HG02588 (cell line): ENCODE measurements around the gene E2F4.

Experiments used
- ATAC-seq: cut with Tn5 transposase; IDR thresholded peaks from one replicate; pipeline ENCODE4 v1.9.1; 2021; ENCODE audit warnings: mild to moderate bottlenecking, moderate library complexity; ENCODE audit not compliant: unreplicated experiment

E2F4 gene

DNA sequence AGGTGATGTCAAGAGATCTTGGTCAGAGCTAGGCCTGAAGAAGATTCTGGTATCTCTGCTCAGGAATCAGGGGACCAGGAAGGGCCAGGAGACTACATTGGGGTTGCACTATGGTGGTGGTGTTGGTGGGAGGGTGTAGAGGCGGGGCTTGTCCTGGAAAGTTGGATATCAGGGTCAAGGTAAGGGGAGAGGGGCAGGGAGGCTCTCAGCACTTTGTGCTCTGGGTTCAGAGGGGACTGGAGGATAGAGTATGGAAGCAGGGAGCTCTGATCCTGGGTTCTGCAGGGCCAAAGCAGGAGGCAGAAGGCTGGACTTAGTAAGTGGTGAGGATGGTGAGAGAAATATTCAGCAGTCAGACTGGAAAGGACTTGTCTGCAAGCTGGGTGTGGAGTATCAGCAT is 18.6 kb upstream of the E2F4 start:
- no peak for ATAC-seq

- peak; percentile 34 for ATAC-seq
Measured at GRCh38 chr16:67173808-67174705, 17.9 kb upstream of the E2F4 start.

GRCh38 chr16:67174706-67175231 is 17.2 kb upstream of the E2F4 start:
- no peak for ATAC-seq

- no peak for ATAC-seq
Measured at GRCh38 chr16:67176662-67177061, 15.3 kb upstream of the E2F4 start.

DNA sequence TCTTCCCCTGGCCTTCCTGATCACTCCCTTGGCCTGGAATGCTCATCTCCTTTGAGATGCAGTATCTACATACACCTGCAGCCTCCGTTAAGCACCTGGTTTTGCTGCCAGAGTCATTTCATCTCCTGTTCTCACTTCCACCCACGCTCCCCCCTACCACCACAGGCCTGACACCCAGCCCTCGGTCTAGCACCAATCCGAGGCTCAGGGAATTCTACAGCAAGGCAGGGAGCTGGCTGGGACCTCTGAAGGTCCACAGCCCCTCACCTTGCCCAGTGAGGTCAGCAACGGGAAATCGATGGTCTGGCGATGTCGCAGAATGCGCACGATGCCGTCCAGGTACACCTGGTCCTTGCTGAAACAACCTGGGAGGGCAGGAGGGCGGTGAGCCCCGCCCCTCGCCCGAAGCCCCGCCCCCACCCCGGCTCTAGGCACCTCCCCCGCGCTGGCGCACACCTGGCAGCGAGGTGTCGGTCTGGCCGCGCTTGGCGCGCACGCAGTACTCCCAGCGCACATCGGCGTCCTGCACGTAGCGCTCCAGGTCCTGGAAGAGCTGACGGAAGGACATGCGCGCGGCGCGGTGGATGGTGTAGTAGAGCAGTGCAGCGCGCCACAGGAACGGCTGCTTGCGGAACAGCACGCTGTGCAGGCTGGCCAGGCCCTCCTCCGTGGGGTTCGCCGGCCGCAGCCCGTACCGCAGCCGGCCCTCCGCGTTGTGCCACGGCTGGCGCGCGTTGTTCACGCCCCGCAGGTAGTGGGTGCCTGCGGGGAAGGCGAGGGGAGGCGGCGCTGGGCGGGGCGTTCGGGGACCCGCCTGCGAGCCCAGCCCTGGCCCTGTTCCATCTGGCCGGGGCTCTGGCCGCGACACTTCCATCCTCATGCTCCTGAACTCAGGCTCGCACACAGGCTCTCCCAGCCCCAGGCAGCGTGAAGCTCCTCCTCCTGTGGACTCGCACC is 13.9 kb upstream of the E2F4 start:
- no peak for ATAC-seq

DNA sequence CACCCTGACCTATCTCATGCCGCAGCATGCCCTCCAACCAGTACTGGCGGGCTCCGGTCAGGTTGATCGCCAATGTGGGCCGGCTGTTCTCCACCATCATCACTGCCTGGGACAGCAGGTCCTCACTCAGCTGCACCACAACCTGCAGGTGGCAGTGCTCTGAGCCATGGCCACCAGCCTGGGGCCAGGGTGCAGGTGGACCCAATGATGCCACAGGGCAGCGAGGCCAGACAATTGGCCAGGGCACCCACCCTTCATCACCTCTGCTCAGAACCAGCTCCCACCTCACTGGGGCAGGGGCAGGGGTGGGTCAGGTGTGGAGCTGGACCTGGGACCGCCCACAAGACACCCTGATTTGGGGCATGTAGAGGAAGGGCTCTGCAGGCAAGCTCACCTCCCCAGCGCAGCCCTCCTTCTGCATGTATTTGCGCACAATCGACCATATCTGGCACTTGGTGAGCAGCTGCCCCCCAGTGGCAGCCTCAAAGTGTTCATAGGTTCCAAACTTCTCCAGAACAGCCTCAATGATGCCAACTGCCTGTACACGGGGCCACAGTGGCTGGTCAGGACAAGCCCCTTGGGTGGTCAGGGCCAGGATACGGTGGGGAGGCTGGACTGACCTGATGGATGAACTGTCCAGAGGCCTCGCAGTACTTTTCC is 12.4 kb upstream of the E2F4 start:
- no peak for ATAC-seq

GRCh38 chr16:67180166-67180565 is 11.8 kb upstream of the E2F4 start:
- no peak for ATAC-seq

DNA sequence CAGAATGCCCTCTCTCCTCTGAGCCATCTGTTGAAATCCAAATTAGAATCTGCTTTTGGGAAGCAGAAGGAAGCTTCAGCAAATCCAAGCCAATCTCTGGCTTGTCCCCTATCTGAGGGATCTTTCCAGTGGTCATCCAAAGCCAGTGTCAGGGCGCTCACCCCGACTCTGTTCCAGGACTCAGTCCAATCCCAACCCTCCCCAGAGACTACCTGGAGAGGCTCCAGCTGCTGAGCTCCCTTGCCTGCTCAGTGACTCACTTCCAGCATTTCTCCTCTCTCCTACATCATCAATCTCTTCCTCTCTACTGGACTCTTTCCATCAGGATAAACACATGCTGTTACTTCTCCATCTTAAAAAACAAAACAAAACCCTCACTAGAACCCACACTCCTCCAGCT is 10.6 kb upstream of the E2F4 start:
- no peak for ATAC-seq

DNA sequence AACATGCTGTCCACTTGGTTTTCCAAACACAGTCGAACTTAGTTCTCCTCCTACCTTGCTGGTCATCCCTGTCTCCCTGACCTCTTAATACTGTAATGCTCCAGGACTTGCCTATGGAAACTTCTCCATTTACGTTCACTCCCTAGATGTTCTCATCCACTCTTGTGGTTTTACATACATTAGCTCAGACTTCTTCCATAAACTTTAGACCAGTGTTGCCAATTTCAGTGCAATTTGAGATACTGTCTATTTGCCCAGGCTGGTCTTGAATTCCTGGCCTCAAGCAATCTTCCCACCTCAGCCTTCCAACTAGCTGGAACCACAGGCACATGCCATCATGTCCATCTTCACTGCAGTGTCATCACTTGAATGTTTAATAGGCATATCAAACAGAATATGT is 9.7 kb upstream of the E2F4 start:
- ATAC-seq: no peak

DNA sequence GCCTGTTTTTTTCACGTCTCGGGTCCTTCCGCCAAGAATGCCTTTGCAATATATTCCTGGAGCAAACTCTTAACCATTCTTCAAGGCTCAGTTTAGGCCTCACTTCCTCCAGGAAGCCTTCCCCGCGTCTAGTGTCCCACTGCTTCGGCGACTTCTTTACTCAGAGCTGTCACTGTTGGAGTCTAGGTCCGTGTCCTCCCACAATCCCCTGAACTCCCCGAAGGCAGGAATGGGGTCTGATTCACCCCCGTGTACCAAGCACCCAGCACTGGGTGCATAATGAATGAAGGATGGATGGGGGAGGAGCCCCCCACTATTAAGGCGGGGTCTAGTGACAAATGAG is 8.7 kb upstream of the E2F4 start:
- no peak for ATAC-seq

DNA sequence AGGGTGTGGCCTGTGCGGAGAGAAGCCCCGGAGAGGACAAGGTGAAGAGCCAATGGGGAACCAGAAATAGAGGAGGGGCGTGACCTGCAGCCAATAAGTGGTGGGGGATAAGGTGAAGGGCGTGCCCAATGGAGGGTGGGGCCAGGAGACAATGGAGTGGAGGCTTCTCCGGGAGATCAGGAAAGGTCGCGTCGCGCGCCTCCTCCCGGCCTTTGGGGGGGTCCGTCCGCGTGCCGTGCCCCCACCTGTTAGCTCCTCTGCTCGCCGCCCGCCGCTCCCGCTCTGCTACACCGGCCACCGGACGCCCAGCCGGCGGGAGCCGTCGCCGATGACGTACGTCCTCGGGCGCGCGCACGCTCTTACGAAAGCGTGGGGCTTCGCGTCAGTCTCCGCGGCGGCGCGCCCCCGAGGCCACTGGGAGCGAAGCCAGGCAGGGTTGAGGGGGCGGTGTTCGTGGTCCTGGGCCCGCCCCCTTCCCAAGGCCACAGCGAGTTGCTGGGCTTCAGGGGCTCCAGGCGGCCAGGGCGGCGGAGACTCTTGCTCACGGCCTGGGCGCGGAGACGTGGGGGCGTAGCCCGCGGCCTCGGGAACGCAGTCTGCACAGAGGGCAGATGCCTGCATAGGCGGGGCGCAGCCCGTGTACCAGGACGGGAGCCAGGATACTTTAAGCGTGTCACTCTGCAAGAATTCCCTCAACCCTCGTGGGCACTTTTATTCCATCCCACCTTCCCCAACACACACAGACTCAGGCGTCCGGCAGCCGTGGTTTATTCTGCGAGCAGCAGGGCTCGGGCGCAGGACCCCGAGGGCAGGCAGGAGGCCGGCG is 8.1 kb upstream of the E2F4 start, which contains the start of gene MATCAP1:
MATCAP1 (minus strand) TSS at position 337 of the 826 bp plus-strand sequence. CDS start 3,353 bp downstream, outside the sequence.
- peak; percentile 90 for ATAC-seq

DNA sequence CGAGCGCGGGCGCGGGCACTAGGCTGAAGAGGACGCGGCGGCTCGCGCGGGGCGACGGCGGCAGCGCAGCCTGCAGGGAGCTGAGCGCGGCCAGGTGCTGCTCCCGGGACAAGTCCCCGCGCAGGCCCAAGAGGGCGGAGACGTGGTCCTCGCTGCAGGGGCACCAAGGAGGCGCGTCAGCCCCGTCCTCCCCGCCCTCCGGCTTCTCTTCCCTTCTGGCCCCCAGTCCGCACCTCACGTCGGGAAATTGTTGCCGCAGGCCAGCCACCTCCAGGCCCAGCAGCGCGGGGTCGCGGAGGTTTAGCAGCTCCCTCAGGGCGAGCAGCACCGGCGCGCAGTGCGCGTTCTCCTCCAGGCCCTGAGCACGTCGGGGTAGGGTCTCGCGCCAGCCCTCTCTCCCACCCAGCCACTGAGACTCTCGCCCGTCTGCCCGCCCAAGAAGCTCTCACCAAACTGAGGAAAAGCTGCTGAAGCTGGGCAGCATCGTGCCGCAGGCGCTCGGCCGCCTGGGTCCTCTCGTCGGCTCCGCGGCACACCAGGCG is 7.4 kb upstream of the E2F4 start:
- ATAC-seq: peak; percentile 4

DNA sequence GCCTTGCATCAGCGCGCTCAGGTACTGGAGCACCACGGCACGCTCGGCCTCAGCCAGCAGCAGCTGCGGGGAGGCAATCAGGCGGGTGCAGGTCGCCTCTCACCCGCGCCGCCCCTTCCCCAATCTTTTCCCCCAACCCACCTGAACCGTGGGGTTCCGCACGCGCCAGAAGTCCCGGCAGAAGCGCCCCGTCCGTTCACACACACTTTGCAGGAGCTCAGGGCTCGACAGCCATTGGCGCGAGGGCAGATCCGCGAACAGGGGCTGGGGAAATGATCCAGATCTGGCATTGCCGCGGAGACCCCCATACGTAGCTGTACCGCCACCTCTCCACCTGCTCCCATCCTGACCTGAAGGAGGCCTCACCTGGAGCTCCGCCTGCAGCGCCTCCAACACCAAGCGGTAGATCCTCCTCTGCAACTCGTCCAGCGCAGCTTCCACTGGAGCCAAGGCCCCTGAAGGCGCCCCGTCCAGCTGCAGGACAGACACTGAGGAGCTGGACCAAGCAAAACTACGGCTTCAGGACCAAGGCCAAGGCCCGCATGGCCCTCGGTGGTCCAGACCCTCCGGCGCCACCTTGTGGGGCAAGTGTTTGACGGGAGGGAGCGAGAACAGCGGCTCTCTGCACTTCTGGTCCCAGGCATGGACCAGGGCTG is 6.8 kb upstream of the E2F4 start:
- no peak for ATAC-seq

DNA sequence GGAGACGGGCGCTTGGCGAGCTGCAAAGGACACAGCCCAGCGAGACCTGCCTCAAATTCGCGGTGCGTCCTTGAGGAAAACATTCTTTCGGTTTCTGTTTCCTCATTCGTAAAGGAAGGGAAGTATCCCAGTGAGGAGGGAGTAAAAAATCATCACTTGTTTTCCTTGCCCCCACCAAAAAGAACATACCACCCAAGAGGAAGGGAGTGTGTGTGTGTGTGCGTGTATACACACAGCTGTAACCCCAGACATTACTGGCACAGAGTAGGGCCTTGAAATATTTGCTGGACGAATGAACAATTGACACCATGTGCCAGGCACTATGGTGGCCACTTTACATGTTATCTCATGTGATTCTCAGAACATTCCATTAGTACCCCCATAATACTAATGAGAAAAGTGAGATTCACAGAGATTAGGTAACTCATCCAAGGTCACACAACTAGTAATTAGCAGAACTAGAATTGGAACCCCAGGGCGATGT is 6.3 kb upstream of the E2F4 start:
- ATAC-seq: no peak

- ATAC-seq: no peak
Measured at GRCh38 chr16:67186550-67186950, 5.4 kb upstream of the E2F4 start.

- ATAC-seq: no peak
Measured at GRCh38 chr16:67187175-67187890, 4.6 kb upstream of the E2F4 start.

DNA sequence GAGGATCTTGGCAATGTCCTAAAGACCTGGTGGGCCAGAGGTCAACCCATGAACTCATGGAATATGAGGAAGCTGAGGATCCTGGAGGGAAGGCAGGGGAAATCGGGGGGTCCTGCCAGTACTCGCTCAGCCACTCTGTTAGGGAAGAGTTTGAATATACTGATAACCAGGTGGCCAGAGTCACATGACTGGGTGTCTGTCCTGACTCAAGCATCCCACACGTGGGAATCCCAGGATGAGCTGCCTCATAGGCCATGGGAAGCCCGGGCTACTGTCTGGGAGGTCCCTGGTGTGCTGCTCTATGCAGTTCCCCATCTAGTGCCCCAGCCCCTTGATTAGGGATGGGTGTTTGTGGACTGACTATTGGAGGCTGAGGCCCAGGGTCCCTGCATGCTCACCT is 3.6 kb upstream of the E2F4 start:
- ATAC-seq: no peak

DNA sequence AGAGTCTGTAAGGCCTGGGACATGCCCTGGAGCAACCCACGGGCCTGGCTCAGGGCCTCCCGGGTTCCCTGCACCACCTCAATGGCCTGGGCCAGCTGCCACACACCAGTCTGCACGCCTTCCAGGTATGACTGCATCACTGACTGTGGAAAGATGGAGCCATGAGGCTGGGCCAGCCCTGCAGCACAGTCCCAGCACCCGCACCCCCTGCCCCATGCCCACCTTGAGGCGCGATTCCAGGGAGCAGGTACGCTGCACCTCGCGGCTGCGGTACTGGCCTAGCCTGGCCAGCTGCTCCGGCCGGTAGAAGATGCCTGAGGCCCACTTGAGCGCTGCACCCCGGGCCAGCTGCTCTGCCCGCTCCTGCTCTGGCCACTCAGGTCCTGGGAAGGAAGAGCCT is 3.2 kb upstream of the E2F4 start:
- no peak for ATAC-seq

DNA sequence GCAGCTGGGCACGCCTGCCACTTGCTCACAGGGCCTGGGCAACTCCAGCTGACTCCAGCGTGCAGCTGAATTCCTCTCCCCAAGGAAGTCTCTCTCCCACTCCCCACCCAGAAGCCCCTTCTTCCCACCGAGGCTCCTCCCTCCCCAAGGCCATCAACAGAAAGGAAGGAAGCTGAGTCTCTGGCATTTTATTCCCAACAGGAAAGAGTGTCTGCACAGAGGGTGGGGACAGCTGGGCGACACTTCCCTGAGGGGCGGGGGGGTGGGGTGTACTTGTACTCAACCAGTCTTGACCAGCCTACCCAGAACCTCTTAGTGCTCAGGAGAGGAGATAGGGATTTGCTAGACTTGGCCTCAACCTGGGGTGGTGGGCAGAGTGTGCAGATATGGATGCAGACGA is 1.9 kb upstream of the E2F4 start, which contains the start of gene EXOC3L1:
EXOC3L1 (minus strand) TSS at position 96 of the 400 bp plus-strand sequence. CDS start 460 bp downstream, outside the sequence.
- no peak for ATAC-seq
